ENCODE results near the gene GGA2. TPM values are rescaled to one million over a fixed set of nuclear protein-coding genes. Genes with fewer than 3 reads are reported as not detected.

Gene GGA2
- total RNA-seq, 3 donors from 2014 or later: 37.9 to 62.6 (median 47.6) TPM

DNA sequence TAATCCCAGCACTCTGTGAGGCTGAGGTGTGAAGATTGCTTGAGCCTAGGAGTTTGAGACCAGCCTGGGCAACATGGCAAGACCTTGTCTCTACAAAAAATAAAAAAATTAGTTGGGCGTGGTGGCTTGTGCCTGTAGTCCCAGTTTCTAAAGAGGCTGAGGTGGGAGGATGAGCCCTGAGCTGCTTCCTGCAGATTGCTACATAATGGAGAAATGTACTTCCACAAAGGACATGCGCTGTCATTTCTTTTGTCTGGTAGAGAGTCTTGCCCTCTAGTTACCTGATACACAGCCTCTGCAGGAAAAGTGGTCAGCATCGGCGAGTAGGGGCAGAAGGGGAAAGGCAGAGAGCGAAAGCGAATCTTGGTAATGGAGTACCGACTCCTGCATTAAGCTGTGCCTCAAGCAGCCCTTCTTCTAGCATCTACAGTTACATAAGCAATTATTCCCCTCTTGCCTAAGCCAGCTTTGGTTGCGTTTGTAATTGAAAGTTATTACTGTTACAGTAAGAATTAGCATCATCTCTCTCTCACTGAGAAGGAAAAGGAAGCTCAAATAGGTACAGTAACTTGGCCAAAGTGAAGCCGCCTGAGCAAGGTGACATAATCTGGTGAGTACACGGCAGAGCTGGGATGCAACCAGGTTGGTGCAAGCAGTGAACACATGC, 18.5 kb upstream of the GGA2 start:
- DNase-seq (no peak), ATAC-seq (no peak)
- TF ChIP-seq, protein P1, sequence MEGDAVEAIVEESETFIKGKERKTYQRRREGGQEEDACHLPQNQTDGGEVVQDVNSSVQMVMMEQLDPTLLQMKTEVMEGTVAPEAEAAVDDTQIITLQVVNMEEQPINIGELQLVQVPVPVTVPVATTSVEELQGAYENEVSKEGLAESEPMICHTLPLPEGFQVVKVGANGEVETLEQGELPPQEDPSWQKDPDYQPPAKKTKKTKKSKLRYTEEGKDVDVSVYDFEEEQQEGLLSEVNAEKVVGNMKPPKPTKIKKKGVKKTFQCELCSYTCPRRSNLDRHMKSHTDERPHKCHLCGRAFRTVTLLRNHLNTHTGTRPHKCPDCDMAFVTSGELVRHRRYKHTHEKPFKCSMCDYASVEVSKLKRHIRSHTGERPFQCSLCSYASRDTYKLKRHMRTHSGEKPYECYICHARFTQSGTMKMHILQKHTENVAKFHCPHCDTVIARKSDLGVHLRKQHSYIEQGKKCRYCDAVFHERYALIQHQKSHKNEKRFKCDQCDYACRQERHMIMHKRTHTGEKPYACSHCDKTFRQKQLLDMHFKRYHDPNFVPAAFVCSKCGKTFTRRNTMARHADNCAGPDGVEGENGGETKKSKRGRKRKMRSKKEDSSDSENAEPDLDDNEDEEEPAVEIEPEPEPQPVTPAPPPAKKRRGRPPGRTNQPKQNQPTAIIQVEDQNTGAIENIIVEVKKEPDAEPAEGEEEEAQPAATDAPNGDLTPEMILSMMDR (IDR thresholded peaks at IDR 0.05): no peak
- intact Hi-C loops (cut with DNase I, micrococcal nuclease): no loop called here
- no peaks in the 10 kb centered on the region for H3K4me1 ChIP-seq (ENCODE audit: low read depth)
- H3K9me3 ChIP-seq: no peaks in the 10 kb centered on the region
- no peak overlapping the region for H3K4me3 ChIP-seq
- no peaks in the 10 kb centered on the region for H3K36me3 ChIP-seq (ENCODE audit: low read depth)

DNA sequence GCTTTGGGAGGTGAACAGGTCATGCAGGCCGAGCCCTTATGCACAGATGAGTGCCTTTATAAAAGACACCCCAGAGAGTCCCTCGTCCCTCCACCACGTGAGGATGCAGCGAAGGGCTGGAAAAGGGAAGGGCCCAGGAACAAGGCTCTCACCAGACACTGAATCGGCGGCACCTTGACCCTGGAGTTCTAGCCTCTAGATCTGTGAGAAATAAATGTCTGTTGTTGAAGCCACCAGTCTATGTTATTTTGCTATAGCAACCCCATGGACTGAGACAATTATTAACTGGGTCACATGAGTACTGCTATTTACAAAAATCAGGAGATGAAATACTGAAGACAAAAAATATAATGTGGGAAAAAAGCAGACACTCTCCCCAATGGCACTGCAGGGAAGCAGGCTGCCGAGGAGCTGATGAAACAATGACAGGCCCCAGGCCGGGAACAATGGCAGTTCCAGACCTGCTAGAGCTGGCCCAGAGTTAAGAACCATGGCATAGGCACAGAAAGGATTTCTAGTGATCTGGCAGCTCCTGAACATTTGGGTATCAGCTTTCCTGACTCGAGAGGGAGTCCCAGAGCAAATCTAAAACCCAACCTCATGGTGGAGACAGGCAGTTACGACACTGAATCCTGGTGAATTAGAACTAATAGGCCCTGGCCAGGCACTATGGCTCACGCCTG, 17.8 kb upstream of the GGA2 start:
- DNase-seq (no peak), ATAC-seq (no peak)
- Histone ChIP-seq H3K36me3 (ENCODE audit: low read depth) (no peaks in the 10 kb centered on the region), H3K4me1 (ENCODE audit: low read depth) (no peaks in the 10 kb centered on the region), H3K4me3 (no peak overlapping the region), H3K9me3 (no peaks in the 10 kb centered on the region)
- TF ChIP-seq, protein P1 (IDR thresholded peaks at IDR 0.05): no peak
- intact Hi-C loops (cut with DNase I, micrococcal nuclease): no loop called here

DNA sequence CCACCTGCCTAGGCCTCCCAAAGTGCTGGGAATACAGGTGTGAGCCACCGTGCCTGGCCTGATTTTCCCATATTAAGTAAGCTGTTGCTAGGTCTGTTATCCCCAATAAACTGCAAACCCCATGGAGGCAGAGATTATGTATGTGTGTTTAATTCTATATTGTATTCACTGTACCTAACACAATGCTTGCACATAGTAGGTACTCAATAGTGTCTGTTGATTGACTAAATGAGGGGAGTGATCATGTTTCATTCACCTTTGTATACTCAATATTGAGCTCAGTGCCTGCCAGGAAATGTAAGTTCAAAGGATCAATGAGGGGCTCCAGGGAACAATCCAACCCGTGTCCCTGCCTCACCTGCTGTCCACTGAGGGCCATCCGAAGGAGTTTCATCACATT, 14.6 kb upstream of the GGA2 start:
- Histone ChIP-seq H3K9me3 (no peaks in the 10 kb centered on the region), H3K4me1 (ENCODE audit: low read depth) (no peaks in the 10 kb centered on the region), H3K36me3 (ENCODE audit: low read depth) (no peaks in the 10 kb centered on the region), H3K4me3 (no peak overlapping the region)
- intact Hi-C loops (cut with DNase I, micrococcal nuclease): no loop called here
- ATAC-seq: no peak
- TF ChIP-seq, protein P1 (IDR thresholded peaks at IDR 0.05): no peak
- DNase-seq: no peak

DNA sequence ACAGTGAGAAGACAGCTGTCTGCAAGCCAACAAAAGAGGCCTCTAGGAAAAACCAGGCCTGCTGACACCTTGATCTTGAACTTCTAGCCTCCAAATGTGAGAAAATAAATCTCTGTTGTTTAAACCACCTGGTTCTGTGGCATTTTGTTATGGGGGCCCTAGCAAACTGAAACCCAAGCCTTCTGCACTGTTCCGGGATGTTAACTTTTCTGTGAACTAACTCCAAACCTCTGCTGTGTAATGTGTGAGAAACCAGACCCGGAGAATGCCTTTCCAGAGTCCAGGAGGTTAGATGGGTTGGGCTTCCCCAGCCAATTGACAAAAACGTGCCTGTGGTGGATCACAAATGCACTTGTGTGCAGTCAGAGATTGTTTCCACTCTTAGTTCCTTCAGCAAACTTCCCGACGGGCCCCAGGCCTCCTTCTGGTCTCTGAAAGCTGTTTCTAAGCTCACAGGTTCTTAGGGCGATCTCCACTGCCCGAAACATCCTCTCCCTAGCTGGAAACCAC, 13.6 kb upstream of the GGA2 start:
- TF ChIP-seq, protein P1 (IDR thresholded peaks at IDR 0.05): no peak
- no peaks in the 10 kb centered on the region for H3K36me3 ChIP-seq (ENCODE audit: low read depth)

DNA sequence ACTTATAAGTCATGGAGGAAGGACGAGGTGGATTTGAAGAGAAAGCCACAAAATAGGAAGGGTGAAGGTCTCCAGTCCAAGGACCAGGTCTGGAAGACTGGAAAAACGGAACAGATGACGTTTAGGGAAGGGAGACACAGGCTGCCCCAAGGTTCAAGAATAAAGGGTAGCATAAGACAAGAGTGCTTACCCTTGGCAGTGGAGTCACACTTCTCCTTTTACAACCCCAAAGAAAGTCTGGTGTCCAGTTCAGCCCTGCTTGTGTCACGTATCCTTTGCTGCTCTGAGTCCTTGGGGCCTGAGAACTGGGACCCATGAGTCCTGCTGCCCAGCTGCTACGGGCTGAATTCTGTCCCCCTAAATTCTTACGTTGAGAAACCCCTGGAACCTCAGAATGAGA, 13.0 kb upstream of the GGA2 start:
- ATAC-seq (peak; percentile 34), DNase-seq (no peak)
- intact Hi-C loops (cut with DNase I, micrococcal nuclease): no loop called here

More for the DNA sequence above, 13.6 kb upstream of the GGA2 start:
- DNase-seq (no peak), ATAC-seq (no peak)
- no peaks in the 10 kb centered on the region for H3K4me1 ChIP-seq (ENCODE audit: low read depth)
- intact Hi-C loops (cut with DNase I, micrococcal nuclease): no loop called here
- H3K9me3 ChIP-seq: no peaks in the 10 kb centered on the region
- H3K4me3 ChIP-seq: no peak overlapping the region

More for the DNA sequence above, 13.0 kb upstream of the GGA2 start:
- H3K4me1 ChIP-seq (ENCODE audit: low read depth): no peaks in the 10 kb centered on the region
- no peak overlapping the region for H3K4me3 ChIP-seq
- no peaks in the 10 kb centered on the region for H3K9me3 ChIP-seq
- H3K36me3 ChIP-seq (ENCODE audit: low read depth): no peaks in the 10 kb centered on the region
- TF ChIP-seq, protein P1 (IDR thresholded peaks at IDR 0.05): no peak

Data from mucosa of descending colon (tissue), 3 donors.